HCT116 (cell line): Measurements from ENCODE around the gene CBLB. TPM values are rescaled to one million over a fixed set of nuclear protein-coding genes. Genes with fewer than 3 reads are reported as not detected.

Experiments used
- ATAC-seq: fragments of 200-7000 bp; cut with Tn5 transposase; 2 replicates; pipeline ENCODE4 v1.9.1; 2020; ENCODE audit warnings: mild to moderate bottlenecking, moderate library complexity
- BruUV-seq: library from RNA; stranded (reverse); fragments of 400-500 nt; replicated peaks from 2 replicates; lab custom pipeline; 2021; lab: Mats Ljungman, UMichigan
- CTCF ChIA-PET: fragments of 300-600 bp; sonication (Branson Sonifier 250); formaldehyde crosslinking; loops from one replicate; lab custom pipeline; 2021; ENCODE audit warnings: antibody characterized with exemption; lab: Charles Lee
- POLR2A ChIA-PET: fragments of 300-600, 350-600 bp; sonication (Branson Sonifier 250); formaldehyde crosslinking; loops from one replicate; lab custom pipeline; 2021; ENCODE audit warnings: antibody characterized with exemption; lab: Charles Lee
- RAD21 ChIA-PET, 2 experiments: fragments of 300-600 bp; sonication (Branson Sonifier 250); formaldehyde crosslinking; loops; one replicate each; lab custom pipeline; 2023; ENCODE audit warnings: low total read pairs in 2 of 2; ENCODE audit not compliant: uncharacterized antibody in 2 of 2, unreplicated experiment in 2 of 2, low non-redundant PET in 1 of 2; lab: Charles Lee
- DNase-seq: peaks from one replicate; pipeline ENCODE4 v3.0.0-alpha.2; 2010; ENCODE audit warnings: low read depth, low spot score
- H2AFZ ChIP-seq: fragments of 200-600 bp; shearing (Covaris generic), sonication (generic); 2 replicates; pipeline ENCODE4 v1.6.1; 2017; ENCODE audit warnings: low read depth, mixed run types, mixed read lengths, antibody characterized with exemption, low read length; ENCODE audit not compliant: poor library complexity, severe bottlenecking
- H3K27ac ChIP-seq: 2 replicates; pipeline ENCODE4 v1.5.1; 2012; ENCODE audit warnings: low read depth, low read length
- H3K27me3 ChIP-seq: fragments of 200-600 bp; sonication (generic); 2 replicates; pipeline ENCODE4 v1.6.1; 2016; ENCODE audit warnings: mixed run types, low read length, mixed read lengths; ENCODE audit not compliant: insufficient read depth
- H3K36me3 ChIP-seq, 2 experiments: fragments of 200-500 bp in 1 of 2; fragments of 200-600 bp in 1 of 2; sonication (Bioruptor generic) in 1 of 2; sonication (generic) in 1 of 2; 2 replicates each; pipeline versions ENCODE4 v1.5.1 to v1.6.1; 2014 to 2016; ENCODE audit warnings: low read length in 2 of 2, inconsistent platforms in 1 of 2, mixed read lengths in 1 of 2, mixed run types in 1 of 2; ENCODE audit not compliant: insufficient read depth in 2 of 2, control insufficient read depth in 1 of 2
- H3K4me1 ChIP-seq, 2 experiments: fragments of 200-600 bp in 1 of 2; sonication (generic) in 1 of 2; 2 replicates each; pipeline versions ENCODE4 v1.5.1 to v1.6.1; 2012 to 2017; ENCODE audit warnings: low read length in 2 of 2, inconsistent platforms in 1 of 2, mild to moderate bottlenecking in 1 of 2, mixed read lengths in 1 of 2, mixed run types in 1 of 2, moderate library complexity in 1 of 2; ENCODE audit not compliant: insufficient read depth in 2 of 2, control insufficient read depth in 1 of 2
- H3K4me2 ChIP-seq: fragments of 200-600 bp; sonication (generic); 2 replicates; pipeline ENCODE4 v1.6.1; 2017; ENCODE audit warnings: mixed run types, low read length, mixed read lengths
- H3K4me3 ChIP-seq, 2 experiments: fragments of 200-600 bp in 1 of 2; sonication (generic) in 1 of 2; replicated peaks in 1 of 2; 2 replicates each; pipeline ENCODE4 v1.5.1; 2011 to 2016; ENCODE audit warnings: low read length in 2 of 2, control low read depth in 1 of 2, low read depth in 1 of 2, mild to moderate bottlenecking in 1 of 2, mixed read lengths in 1 of 2, mixed run types in 1 of 2
- H3K79me2 ChIP-seq: fragments of 200-600 bp; sonication (generic); 2 replicates; pipeline ENCODE4 v1.6.1; 2017; ENCODE audit warnings: mild to moderate bottlenecking, mixed run types, low read length, moderate library complexity, mixed read lengths; ENCODE audit not compliant: insufficient read depth
- H3K9ac ChIP-seq: fragments of 200-600 bp; sonication (generic); 2 replicates; pipeline ENCODE4 v1.6.1; 2016; ENCODE audit warnings: low read length, mixed read lengths
- H3K9me2 ChIP-seq: fragments of 200-600 bp; sonication (generic), shearing (Covaris generic); 2 replicates; pipeline ENCODE4 v1.6.1; 2017; ENCODE audit warnings: mixed run types, mild to moderate bottlenecking, moderate library complexity; ENCODE audit not compliant: insufficient read depth
- H3K9me3 ChIP-seq, 2 experiments: fragments of 200-500 bp in 1 of 2; fragments of 200-600 bp in 1 of 2; sonication (Bioruptor generic) in 1 of 2; sonication (generic) in 1 of 2; 2 replicates each; pipeline ENCODE4 v1.6.1; 2014 to 2017; ENCODE audit warnings: low read length in 2 of 2, mixed read lengths in 2 of 2, inconsistent platforms in 1 of 2, low read depth in 1 of 2, mild to moderate bottlenecking in 1 of 2, mixed run types in 1 of 2, moderate library complexity in 1 of 2; ENCODE audit not compliant: control insufficient read depth in 1 of 2, insufficient read depth in 1 of 2
- H4K20me1 ChIP-seq: fragments of 200-600 bp; sonication (generic), shearing (Covaris generic); 2 replicates; pipeline ENCODE4 v1.6.1; 2017; ENCODE audit warnings: mixed run types, mild to moderate bottlenecking, moderate library complexity; ENCODE audit not compliant: insufficient read depth
- CBX3 ChIP-seq: IDR thresholded peaks from 2 replicates; pipeline ENCODE4 v1.6.1; 2012; ENCODE audit warnings: low read depth
- CEBPB ChIP-seq: IDR thresholded peaks from 2 replicates; pipeline ENCODE4 v1.6.1; 2012; ENCODE audit warnings: low read depth
- EGR1 ChIP-seq: IDR thresholded peaks from 2 replicates; pipeline ENCODE4 v1.6.1; 2012; ENCODE audit warnings: low read depth
- ELF1 ChIP-seq: IDR thresholded peaks from 2 replicates; pipeline ENCODE4 v1.6.1; 2012; ENCODE audit warnings: low read depth, borderline replicate concordance
- EZH2 ChIP-seq: fragments of 200-600 bp; sonication (generic); IDR thresholded peaks from 2 replicates; pipeline ENCODE4 v1.6.1; 2017; ENCODE audit warnings: antibody characterized with exemption, mixed run types
- FOSL1 ChIP-seq: IDR thresholded peaks from 2 replicates; pipeline ENCODE4 v1.6.1; 2012; ENCODE audit warnings: low read depth
- MAX ChIP-seq: IDR thresholded peaks from 2 replicates; pipeline ENCODE4 v1.6.1; 2012
- POLR2A ChIP-seq: IDR thresholded peaks from 2 replicates; pipeline ENCODE4 v1.7.0; 2011; ENCODE audit warnings: borderline replicate concordance; ENCODE audit not compliant: insufficient read depth, insufficient read length; ENCODE audit errors: extremely low read depth
- POLR2AphosphoS5 ChIP-seq: IDR thresholded peaks from 2 replicates; pipeline ENCODE4 v1.6.1; 2011; ENCODE audit warnings: mild to moderate bottlenecking, low read depth, low read length, moderate library complexity
- RAD21 ChIP-seq: IDR thresholded peaks from 2 replicates; pipeline ENCODE4 v1.6.1; 2012; ENCODE audit warnings: low read depth, mild to moderate bottlenecking
- SIN3A ChIP-seq: IDR thresholded peaks from 2 replicates; pipeline ENCODE4 v1.6.1; 2012; ENCODE audit warnings: low read depth
- SRF ChIP-seq: IDR thresholded peaks from 2 replicates; pipeline ENCODE4 v1.6.1; 2012; ENCODE audit warnings: low read depth
- TCF7L2 ChIP-seq: IDR thresholded peaks from 2 replicates; pipeline ENCODE4 v1.7.0; 2011; ENCODE audit warnings: borderline replicate concordance, inconsistent platforms; ENCODE audit not compliant: insufficient read depth, insufficient read length; ENCODE audit errors: extremely low read depth
- YY1 ChIP-seq: IDR thresholded peaks from 2 replicates; pipeline ENCODE4 v1.6.1; 2011; ENCODE audit warnings: low read length, low read depth, moderate library complexity, mild to moderate bottlenecking; ENCODE audit not compliant: insufficient replicate concordance; ENCODE audit errors: extremely low read depth
- ZFX ChIP-seq: fragments of 450-650 bp; IDR thresholded peaks from 2 replicates; pipeline ENCODE4 v1.6.1; 2017
- intact Hi-C: fragments of 100-400 bp; cut with micrococcal nuclease; formaldehyde crosslinking; loops from 2 replicates; pipeline ENCODE4 v1.10.0; 2022
- total RNA-seq: library from RNA; stranded (reverse); gene quantifications from one replicate; pipeline ENCODE4 v1.2.1, GENCODE V29; 2021; ENCODE audit not compliant: unreplicated experiment
- TF ChIP-seq, protein P1 (sequence below): IDR thresholded peaks from 2 replicates; pipeline ENCODE4 v1.6.1; 2012
- TF ChIP-seq, protein P2 (sequence below): IDR thresholded peaks from 2 replicates; pipeline ENCODE4 v1.6.1; 2011; ENCODE audit warnings: mild to moderate bottlenecking, low read length, moderate library complexity; ENCODE audit not compliant: insufficient replicate concordance; ENCODE audit errors: extremely low read depth
- TF ChIP-seq, protein P3 (sequence below): IDR thresholded peaks from 2 replicates; pipeline ENCODE4 v1.6.1; 2012; ENCODE audit warnings: low read depth

CBLB gene
- total RNA-seq, 1 experiment from 2014 or later: 10.4 TPM

DNA sequence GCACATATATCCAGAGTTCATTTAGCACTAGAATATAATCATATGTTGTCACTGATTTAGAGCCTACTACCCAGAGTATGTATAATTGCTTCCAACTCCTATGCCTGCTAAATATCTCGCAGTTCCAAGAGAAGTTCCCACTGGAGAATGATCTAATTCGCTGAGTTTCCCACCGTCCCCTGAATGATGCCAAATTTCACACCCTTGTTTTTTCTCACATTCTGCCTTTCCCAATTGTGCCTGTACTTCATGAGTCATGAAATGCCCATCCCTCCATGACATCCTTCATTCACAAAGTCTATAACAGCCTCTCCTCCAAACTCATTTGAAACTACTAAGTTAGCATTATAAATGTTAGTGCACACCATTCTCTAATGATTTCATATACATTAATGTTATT is 177.2 kb downstream of the CBLB start (continued):
- TF ChIP-seq POLR2AphosphoS5: no peak
- TF ChIP-seq, protein P1, sequence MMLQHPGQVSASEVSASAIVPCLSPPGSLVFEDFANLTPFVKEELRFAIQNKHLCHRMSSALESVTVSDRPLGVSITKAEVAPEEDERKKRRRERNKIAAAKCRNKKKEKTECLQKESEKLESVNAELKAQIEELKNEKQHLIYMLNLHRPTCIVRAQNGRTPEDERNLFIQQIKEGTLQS: no peak
- TF ChIP-seq POLR2A: no peak

- DNase-seq (no peak), ATAC-seq (no peak)
- Histone ChIP-seq H3K27me3 (no peaks in the 10 kb centered on the region), H3K27ac (no peak overlapping the region), H3K36me3 (no peaks in the 10 kb centered on the region), H3K79me2 (no peaks in the 10 kb centered on the region), H3K4me2 (no peak overlapping the region)
- CTCF ChIA-PET: no interaction called here
- intact Hi-C loops: no loop called here
- no peak for TF ChIP-seq TCF7L2
- no peak for TF ChIP-seq EZH2
- TF ChIP-seq, protein P2, sequence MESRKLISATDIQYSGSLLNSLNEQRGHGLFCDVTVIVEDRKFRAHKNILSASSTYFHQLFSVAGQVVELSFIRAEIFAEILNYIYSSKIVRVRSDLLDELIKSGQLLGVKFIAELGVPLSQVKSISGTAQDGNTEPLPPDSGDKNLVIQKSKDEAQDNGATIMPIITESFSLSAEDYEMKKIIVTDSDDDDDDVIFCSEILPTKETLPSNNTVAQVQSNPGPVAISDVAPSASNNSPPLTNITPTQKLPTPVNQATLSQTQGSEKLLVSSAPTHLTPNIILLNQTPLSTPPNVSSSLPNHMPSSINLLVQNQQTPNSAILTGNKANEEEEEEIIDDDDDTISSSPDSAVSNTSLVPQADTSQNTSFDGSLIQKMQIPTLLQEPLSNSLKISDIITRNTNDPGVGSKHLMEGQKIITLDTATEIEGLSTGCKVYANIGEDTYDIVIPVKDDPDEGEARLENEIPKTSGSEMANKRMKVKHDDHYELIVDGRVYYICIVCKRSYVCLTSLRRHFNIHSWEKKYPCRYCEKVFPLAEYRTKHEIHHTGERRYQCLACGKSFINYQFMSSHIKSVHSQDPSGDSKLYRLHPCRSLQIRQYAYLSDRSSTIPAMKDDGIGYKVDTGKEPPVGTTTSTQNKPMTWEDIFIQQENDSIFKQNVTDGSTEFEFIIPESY: no peak
- TF ChIP-seq CEBPB: no peak
- TF ChIP-seq SRF: no peak
- TF ChIP-seq ZFX: no peak
- TF ChIP-seq YY1: no peak
- TF ChIP-seq MAX: no peak
- no peak for TF ChIP-seq FOSL1
- TF ChIP-seq, protein P1: no peak
- TF ChIP-seq RAD21: no peak
- TF ChIP-seq CBX3: no peak
- TF ChIP-seq, protein P3, sequence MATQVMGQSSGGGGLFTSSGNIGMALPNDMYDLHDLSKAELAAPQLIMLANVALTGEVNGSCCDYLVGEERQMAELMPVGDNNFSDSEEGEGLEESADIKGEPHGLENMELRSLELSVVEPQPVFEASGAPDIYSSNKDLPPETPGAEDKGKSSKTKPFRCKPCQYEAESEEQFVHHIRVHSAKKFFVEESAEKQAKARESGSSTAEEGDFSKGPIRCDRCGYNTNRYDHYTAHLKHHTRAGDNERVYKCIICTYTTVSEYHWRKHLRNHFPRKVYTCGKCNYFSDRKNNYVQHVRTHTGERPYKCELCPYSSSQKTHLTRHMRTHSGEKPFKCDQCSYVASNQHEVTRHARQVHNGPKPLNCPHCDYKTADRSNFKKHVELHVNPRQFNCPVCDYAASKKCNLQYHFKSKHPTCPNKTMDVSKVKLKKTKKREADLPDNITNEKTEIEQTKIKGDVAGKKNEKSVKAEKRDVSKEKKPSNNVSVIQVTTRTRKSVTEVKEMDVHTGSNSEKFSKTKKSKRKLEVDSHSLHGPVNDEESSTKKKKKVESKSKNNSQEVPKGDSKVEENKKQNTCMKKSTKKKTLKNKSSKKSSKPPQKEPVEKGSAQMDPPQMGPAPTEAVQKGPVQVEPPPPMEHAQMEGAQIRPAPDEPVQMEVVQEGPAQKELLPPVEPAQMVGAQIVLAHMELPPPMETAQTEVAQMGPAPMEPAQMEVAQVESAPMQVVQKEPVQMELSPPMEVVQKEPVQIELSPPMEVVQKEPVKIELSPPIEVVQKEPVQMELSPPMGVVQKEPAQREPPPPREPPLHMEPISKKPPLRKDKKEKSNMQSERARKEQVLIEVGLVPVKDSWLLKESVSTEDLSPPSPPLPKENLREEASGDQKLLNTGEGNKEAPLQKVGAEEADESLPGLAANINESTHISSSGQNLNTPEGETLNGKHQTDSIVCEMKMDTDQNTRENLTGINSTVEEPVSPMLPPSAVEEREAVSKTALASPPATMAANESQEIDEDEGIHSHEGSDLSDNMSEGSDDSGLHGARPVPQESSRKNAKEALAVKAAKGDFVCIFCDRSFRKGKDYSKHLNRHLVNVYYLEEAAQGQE: no peak
- no peak for TF ChIP-seq EGR1
- no peak for TF ChIP-seq POLR2AphosphoS5
- no peak for TF ChIP-seq SIN3A
- TF ChIP-seq ELF1: no peak
- TF ChIP-seq, all 23 proteins: peak for 0
- H2AFZ ChIP-seq: no peak overlapping the region
- H3K9ac ChIP-seq: no peak overlapping the region
- H3K9me3 ChIP-seq: no peaks in the 10 kb centered on the region
- POLR2A ChIA-PET: no interaction called here
- H3K4me1 ChIP-seq: no peaks in the 10 kb centered on the region
- no peak overlapping the region for H3K4me3 ChIP-seq
- RAD21 ChIA-PET: no interaction called here
- H4K20me1 ChIP-seq: no peaks in the 10 kb centered on the region
- no peaks in the 10 kb centered on the region for H3K9me2 ChIP-seq
- no TSS peak for BruUV-seq
These were observed 177.8 kb downstream of the CBLB start for GRCh38 chr3:105691053-105691452.
